HEK293 (cell line): ENCODE results near the gene CRNKL1.

ENCODE experiments used
- IKZF3 ChIP-seq: fragments of 450-650 bp; IDR thresholded peaks from 2 replicates; pipeline ENCODE4 v1.5.0; 2018; ENCODE audit warnings: missing biosample characterization, mild to moderate bottlenecking, missing genetic modification characterization, moderate library complexity
- KLF7 ChIP-seq: fragments of 450-650 bp; formaldehyde crosslinking; IDR thresholded peaks from 2 replicates; pipeline ENCODE4 v1.5.1; 2016; ENCODE audit warnings: missing biosample characterization, missing genetic modification characterization, borderline replicate concordance
- REPIN1 ChIP-seq: fragments of 450-650 bp; formaldehyde crosslinking; IDR thresholded peaks from 2 replicates; pipeline ENCODE4 v1.5.1; 2017; ENCODE audit warnings: missing biosample characterization, missing genetic modification characterization, low read depth
- SP3 ChIP-seq: fragments of 450-650 bp; formaldehyde crosslinking; IDR thresholded peaks from 2 replicates; pipeline ENCODE4 v1.5.1; 2016; ENCODE audit warnings: missing biosample characterization, missing genetic modification characterization
- ZBTB21 ChIP-seq: fragments of 450-650 bp; formaldehyde crosslinking; IDR thresholded peaks from 2 replicates; pipeline ENCODE4 v1.5.1; 2017; ENCODE audit warnings: missing biosample characterization, missing genetic modification characterization
- ZIC2 ChIP-seq: fragments of 450-650 bp; formaldehyde crosslinking; IDR thresholded peaks from 2 replicates; pipeline ENCODE4 v1.5.1; 2016; ENCODE audit warnings: missing biosample characterization, missing genetic modification characterization
- ZNF221 ChIP-seq: fragments of 450-650 bp; formaldehyde crosslinking; IDR thresholded peaks from 2 replicates; pipeline ENCODE4 v1.5.1; 2017; ENCODE audit warnings: missing biosample characterization, missing genetic modification characterization, borderline replicate concordance
- ZNF266 ChIP-seq: fragments of 450-650 bp; formaldehyde crosslinking; IDR thresholded peaks from 2 replicates; pipeline ENCODE4 v1.5.1; 2016; ENCODE audit warnings: missing biosample characterization, missing genetic modification characterization, low read depth
- ZNF324 ChIP-seq: fragments of 450-650 bp; formaldehyde crosslinking; IDR thresholded peaks from 2 replicates; pipeline ENCODE4 v1.5.1; 2016; ENCODE audit warnings: missing biosample characterization, missing genetic modification characterization
- ZNF335 ChIP-seq: fragments of 450-650 bp; formaldehyde crosslinking; conservative IDR thresholded peaks from 2 replicates; pipeline ENCODE4 v1.5.1; 2016; ENCODE audit warnings: missing biosample characterization, missing genetic modification characterization
- ZNF366 ChIP-seq: fragments of 450-650 bp; formaldehyde crosslinking; conservative IDR thresholded peaks from 2 replicates; pipeline ENCODE4 v1.5.1; 2016; ENCODE audit warnings: missing biosample characterization, missing genetic modification characterization
- ZNF426 ChIP-seq: fragments of 450-650 bp; formaldehyde crosslinking; IDR thresholded peaks from 2 replicates; pipeline ENCODE4 v1.5.1; 2017; ENCODE audit warnings: missing biosample characterization, missing genetic modification characterization, mild to moderate bottlenecking, inconsistent platforms, moderate library complexity
- ZNF654 ChIP-seq: fragments of 450-650 bp; formaldehyde crosslinking; IDR thresholded peaks from 2 replicates; pipeline ENCODE4 v1.5.1; 2016; ENCODE audit warnings: low read depth, missing biosample characterization, missing genetic modification characterization
- TF ChIP-seq, protein P1 (sequence below): fragments of 450-650 bp; formaldehyde crosslinking; IDR thresholded peaks from 2 replicates; pipeline ENCODE4 v1.5.1; 2016; ENCODE audit warnings: missing biosample characterization, missing genetic modification characterization, borderline replicate concordance
- TF ChIP-seq, protein P2 (sequence below): fragments of 450-650 bp; formaldehyde crosslinking; IDR thresholded peaks from 2 replicates; pipeline ENCODE4 v1.5.1; 2016; ENCODE audit warnings: missing biosample characterization, missing genetic modification characterization
- TF ChIP-seq, protein P3 (sequence below): fragments of 450-650 bp; formaldehyde crosslinking; IDR thresholded peaks from 2 replicates; pipeline ENCODE4 v1.5.1; 2016; ENCODE audit warnings: missing biosample characterization, missing genetic modification characterization
- TF ChIP-seq, protein P4 (sequence below): fragments of 450-650 bp; formaldehyde crosslinking; IDR thresholded peaks from 2 replicates; pipeline ENCODE4 v1.5.1; 2016; ENCODE audit warnings: missing biosample characterization, missing genetic modification characterization
- TF ChIP-seq, protein P5 (sequence below): fragments of 450-650 bp; formaldehyde crosslinking; optimal IDR thresholded peaks from 2 replicates; pipeline ENCODE3; 2016; ENCODE audit warnings: missing biosample characterization, mild to moderate bottlenecking, missing genetic modification characterization
- TF ChIP-seq, protein P6 (sequence below): sonication (generic); formaldehyde crosslinking; IDR thresholded peaks from 2 replicates; pipeline ENCODE4 v1.8.1; 2022; ENCODE audit warnings: mild to moderate bottlenecking, moderate library complexity, missing genetic modification reagents
- TF ChIP-seq, protein P7 (sequence below): fragments of 450-650 bp; formaldehyde crosslinking; IDR thresholded peaks from 2 replicates; pipeline ENCODE4 v1.5.1; 2016; ENCODE audit warnings: missing biosample characterization, missing genetic modification characterization
- TF ChIP-seq, protein P8 (sequence below): fragments of 450-650 bp; formaldehyde crosslinking; IDR thresholded peaks from 2 replicates; pipeline ENCODE4 v1.5.1; 2017; ENCODE audit warnings: missing biosample characterization, missing genetic modification characterization

CRNKL1 gene

DNA sequence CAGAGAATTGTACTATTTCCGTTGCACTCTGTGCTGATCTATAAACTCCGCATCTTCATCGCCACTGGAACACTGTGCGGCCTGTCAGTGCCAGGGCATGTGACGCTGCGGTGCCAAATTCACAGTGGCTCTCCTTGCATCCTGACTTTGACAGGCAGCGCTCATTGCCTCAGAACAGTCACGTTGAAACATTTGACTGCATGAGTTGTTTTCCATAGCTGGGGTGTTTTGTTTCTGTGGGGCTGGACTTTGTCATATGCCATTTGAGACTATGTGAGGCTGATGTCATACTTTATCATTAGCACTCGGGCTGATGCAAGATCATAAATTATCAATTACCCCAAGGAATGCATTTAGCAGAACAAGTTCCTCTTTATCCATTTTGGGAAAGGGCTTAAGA lies 32.8 kb upstream of the CRNKL1 start (continued):
- TF ChIP-seq, protein P1, sequence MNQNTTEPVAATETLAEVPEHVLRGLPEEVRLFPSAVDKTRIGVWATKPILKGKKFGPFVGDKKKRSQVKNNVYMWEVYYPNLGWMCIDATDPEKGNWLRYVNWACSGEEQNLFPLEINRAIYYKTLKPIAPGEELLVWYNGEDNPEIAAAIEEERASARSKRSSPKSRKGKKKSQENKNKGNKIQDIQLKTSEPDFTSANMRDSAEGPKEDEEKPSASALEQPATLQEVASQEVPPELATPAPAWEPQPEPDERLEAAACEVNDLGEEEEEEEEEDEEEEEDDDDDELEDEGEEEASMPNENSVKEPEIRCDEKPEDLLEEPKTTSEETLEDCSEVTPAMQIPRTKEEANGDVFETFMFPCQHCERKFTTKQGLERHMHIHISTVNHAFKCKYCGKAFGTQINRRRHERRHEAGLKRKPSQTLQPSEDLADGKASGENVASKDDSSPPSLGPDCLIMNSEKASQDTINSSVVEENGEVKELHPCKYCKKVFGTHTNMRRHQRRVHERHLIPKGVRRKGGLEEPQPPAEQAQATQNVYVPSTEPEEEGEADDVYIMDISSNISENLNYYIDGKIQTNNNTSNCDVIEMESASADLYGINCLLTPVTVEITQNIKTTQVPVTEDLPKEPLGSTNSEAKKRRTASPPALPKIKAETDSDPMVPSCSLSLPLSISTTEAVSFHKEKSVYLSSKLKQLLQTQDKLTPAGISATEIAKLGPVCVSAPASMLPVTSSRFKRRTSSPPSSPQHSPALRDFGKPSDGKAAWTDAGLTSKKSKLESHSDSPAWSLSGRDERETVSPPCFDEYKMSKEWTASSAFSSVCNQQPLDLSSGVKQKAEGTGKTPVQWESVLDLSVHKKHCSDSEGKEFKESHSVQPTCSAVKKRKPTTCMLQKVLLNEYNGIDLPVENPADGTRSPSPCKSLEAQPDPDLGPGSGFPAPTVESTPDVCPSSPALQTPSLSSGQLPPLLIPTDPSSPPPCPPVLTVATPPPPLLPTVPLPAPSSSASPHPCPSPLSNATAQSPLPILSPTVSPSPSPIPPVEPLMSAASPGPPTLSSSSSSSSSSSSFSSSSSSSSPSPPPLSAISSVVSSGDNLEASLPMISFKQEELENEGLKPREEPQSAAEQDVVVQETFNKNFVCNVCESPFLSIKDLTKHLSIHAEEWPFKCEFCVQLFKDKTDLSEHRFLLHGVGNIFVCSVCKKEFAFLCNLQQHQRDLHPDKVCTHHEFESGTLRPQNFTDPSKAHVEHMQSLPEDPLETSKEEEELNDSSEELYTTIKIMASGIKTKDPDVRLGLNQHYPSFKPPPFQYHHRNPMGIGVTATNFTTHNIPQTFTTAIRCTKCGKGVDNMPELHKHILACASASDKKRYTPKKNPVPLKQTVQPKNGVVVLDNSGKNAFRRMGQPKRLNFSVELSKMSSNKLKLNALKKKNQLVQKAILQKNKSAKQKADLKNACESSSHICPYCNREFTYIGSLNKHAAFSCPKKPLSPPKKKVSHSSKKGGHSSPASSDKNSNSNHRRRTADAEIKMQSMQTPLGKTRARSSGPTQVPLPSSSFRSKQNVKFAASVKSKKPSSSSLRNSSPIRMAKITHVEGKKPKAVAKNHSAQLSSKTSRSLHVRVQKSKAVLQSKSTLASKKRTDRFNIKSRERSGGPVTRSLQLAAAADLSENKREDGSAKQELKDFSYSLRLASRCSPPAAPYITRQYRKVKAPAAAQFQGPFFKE (tag by site-specific recombination), result no peak
- TF ChIP-seq SP3 (tag by site-specific recombination) (no peak), ZNF324 (0 out of 2 replicates have a peak, but pooled peaks have one; percentile 49), IKZF3 (peak; percentile 46; the same call in 1 of the 2 replicates), ZNF266 (tag by site-specific recombination) (no peak), ZNF221 (tag by site-specific recombination) (no peak), KLF7 (no peak), ZNF654 (0 out of 2 replicates have a peak, but pooled peaks have one; percentile 6), ZNF366 (tag by site-specific recombination) (peak; percentile 84), ZIC2 (no peak), REPIN1 (no peak), ZNF426 (tag by site-specific recombination) (no peak), ZNF335 (tag by site-specific recombination) (no peak), ZBTB21 (tag by site-specific recombination) (peak; percentile 85)
- TF ChIP-seq, protein P2, sequence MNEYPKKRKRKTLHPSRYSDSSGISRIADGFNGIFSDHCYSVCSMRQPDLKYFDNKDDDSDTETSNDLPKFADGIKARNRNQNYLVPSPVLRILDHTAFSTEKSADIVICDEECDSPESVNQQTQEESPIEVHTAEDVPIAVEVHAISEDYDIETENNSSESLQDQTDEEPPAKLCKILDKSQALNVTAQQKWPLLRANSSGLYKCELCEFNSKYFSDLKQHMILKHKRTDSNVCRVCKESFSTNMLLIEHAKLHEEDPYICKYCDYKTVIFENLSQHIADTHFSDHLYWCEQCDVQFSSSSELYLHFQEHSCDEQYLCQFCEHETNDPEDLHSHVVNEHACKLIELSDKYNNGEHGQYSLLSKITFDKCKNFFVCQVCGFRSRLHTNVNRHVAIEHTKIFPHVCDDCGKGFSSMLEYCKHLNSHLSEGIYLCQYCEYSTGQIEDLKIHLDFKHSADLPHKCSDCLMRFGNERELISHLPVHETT (tag by site-specific recombination), result no peak
- TF ChIP-seq, protein P3, sequence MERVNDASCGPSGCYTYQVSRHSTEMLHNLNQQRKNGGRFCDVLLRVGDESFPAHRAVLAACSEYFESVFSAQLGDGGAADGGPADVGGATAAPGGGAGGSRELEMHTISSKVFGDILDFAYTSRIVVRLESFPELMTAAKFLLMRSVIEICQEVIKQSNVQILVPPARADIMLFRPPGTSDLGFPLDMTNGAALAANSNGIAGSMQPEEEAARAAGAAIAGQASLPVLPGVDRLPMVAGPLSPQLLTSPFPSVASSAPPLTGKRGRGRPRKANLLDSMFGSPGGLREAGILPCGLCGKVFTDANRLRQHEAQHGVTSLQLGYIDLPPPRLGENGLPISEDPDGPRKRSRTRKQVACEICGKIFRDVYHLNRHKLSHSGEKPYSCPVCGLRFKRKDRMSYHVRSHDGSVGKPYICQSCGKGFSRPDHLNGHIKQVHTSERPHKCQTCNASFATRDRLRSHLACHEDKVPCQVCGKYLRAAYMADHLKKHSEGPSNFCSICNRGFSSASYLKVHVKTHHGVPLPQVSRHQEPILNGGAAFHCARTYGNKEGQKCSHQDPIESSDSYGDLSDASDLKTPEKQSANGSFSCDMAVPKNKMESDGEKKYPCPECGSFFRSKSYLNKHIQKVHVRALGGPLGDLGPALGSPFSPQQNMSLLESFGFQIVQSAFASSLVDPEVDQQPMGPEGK (tag by site-specific recombination), result peak; percentile 54
- TF ChIP-seq, protein P4, sequence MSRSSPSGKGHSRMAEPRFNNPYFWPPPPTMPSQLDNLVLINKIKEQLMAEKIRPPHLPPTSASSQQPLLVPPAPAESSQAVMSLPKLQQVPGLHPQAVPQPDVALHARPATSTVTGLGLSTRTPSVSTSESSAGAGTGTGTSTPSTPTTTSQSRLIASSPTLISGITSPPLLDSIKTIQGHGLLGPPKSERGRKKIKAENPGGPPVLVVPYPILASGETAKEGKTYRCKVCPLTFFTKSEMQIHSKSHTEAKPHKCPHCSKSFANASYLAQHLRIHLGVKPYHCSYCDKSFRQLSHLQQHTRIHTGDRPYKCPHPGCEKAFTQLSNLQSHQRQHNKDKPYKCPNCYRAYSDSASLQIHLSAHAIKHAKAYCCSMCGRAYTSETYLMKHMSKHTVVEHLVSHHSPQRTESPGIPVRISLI (tag by site-specific recombination), result no peak
- TF ChIP-seq, protein P5, sequence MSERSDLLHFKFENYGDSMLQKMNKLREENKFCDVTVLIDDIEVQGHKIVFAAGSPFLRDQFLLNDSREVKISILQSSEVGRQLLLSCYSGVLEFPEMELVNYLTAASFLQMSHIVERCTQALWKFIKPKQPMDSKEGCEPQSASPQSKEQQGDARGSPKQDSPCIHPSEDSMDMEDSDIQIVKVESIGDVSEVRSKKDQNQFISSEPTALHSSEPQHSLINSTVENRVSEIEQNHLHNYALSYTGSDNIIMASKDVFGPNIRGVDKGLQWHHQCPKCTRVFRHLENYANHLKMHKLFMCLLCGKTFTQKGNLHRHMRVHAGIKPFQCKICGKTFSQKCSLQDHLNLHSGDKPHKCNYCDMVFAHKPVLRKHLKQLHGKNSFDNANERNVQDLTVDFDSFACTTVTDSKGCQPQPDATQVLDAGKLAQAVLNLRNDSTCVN (tag by site-specific recombination), result no peak
- TF ChIP-seq, protein P6, sequence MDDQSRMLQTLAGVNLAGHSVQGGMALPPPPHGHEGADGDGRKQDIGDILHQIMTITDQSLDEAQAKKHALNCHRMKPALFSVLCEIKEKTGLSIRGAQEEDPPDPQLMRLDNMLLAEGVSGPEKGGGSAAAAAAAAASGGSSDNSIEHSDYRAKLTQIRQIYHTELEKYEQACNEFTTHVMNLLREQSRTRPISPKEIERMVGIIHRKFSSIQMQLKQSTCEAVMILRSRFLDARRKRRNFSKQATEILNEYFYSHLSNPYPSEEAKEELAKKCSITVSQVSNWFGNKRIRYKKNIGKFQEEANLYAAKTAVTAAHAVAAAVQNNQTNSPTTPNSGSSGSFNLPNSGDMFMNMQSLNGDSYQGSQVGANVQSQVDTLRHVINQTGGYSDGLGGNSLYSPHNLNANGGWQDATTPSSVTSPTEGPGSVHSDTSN, result no peak
- TF ChIP-seq, protein P7, sequence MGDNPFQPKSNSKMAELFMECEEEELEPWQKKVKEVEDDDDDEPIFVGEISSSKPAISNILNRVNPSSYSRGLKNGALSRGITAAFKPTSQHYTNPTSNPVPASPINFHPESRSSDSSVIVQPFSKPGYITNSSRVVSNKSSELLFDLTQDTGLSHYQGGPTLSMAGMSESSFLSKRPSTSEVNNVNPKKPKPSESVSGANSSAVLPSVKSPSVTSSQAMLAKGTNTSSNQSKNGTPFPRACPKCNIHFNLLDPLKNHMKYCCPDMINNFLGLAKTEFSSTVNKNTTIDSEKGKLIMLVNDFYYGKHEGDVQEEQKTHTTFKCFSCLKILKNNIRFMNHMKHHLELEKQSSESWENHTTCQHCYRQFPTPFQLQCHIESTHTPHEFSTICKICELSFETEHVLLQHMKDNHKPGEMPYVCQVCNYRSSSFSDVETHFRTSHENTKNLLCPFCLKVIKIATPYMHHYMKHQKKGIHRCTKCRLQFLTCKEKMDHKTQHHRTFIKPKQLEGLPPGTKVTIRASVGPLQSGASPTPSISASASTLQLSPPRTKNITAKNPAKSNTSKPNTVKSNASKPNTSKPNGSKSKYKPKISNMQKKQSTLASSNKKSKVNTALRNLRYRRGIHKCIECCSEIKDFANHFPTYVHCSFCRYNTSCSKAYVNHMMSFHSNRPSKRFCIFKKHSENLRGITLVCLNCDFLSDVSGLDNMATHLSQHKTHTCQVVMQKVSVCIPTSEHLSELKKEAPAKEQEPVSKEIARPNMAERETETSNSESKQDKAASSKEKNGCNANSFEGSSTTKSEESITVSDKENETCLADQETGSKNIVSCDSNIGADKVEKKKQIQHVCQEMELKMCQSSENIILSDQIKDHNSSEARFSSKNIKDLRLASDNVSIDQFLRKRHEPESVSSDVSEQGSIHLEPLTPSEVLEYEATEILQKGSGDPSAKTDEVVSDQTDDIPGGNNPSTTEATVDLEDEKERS (tag by site-specific recombination), result no peak
- TF ChIP-seq, protein P8, sequence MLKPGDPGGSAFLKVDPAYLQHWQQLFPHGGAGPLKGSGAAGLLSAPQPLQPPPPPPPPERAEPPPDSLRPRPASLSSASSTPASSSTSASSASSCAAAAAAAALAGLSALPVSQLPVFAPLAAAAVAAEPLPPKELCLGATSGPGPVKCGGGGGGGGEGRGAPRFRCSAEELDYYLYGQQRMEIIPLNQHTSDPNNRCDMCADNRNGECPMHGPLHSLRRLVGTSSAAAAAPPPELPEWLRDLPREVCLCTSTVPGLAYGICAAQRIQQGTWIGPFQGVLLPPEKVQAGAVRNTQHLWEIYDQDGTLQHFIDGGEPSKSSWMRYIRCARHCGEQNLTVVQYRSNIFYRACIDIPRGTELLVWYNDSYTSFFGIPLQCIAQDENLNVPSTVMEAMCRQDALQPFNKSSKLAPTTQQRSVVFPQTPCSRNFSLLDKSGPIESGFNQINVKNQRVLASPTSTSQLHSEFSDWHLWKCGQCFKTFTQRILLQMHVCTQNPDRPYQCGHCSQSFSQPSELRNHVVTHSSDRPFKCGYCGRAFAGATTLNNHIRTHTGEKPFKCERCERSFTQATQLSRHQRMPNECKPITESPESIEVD (tag by site-specific recombination), result no peak
